SK-N-DZ (cell line): ENCODE results near the gene CDK5RAP2.

Source experiments
- DNase-seq: peaks from one replicate; pipeline ENCODE4 v3.0.0-alpha.2; 2015; ENCODE audit warnings: low spot score

Gene CDK5RAP2

GRCh38 chr9:120360510-120360909 is 219.5 kb downstream of the CDK5RAP2 start:
- no peak for DNase-seq

GRCh38 chr9:120360046-120360445 is 219.9 kb downstream of the CDK5RAP2 start:
- DNase-seq = no peak

GRCh38 chr9:120358877-120359276 is 221.1 kb downstream of the CDK5RAP2 start:
- no peak for DNase-seq

GRCh38 chr9:120353506-120353905 is 226.5 kb downstream of the CDK5RAP2 start:
- DNase-seq = no peak

GRCh38 chr9:120351106-120351505 is 228.9 kb downstream of the CDK5RAP2 start:
- DNase-seq = no peak

- no peak for DNase-seq
Measured at GRCh38 chr9:120350596-120350995, 229.4 kb downstream of the CDK5RAP2 start.

- peak; percentile 40 for DNase-seq
Measured at GRCh38 chr9:120348951-120349429, 231.0 kb downstream of the CDK5RAP2 start.

GRCh38 chr9:120345379-120345778 is 234.6 kb downstream of the CDK5RAP2 start:
- no peak for DNase-seq

- DNase-seq = no peak
Measured at GRCh38 chr9:120344230-120344629, 235.7 kb downstream of the CDK5RAP2 start.

GRCh38 chr9:120343416-120343815 is 236.6 kb downstream of the CDK5RAP2 start:
- DNase-seq = no peak
